Fibroblast of mammary gland (primary cell): ENCODE data around the gene PIGO.
A peak's percentile ranks its signal among the peaks of the same experiment; 100 is the strongest.

ENCODE experiments used
- DNase-seq: peaks from one replicate; pipeline ENCODE4 v3.0.0-alpha.2; 2010; ENCODE audit warnings: low read depth
- H3K4me3 ChIP-seq: 2 replicates; pipeline ENCODE4 v1.5.1; 2011; ENCODE audit warnings: low read depth, mild to moderate bottlenecking, low read length, moderate library complexity; ENCODE audit not compliant: control insufficient read depth
- CTCF ChIP-seq: conservative IDR thresholded peaks from 2 replicates; pipeline ENCODE4 v1.5.1; 2011; ENCODE audit warnings: low read depth, low read length, inconsistent platforms; ENCODE audit not compliant: control insufficient read depth, insufficient read depth

The PIGO gene

GRCh38 chr9:35111001-35111933, 14.9 kb upstream of the PIGO start:
- no peak for TF ChIP-seq CTCF
- peak; percentile 99 for DNase-seq
- H3K4me3 ChIP-seq, result peak overlapping the region; percentile 79

GRCh38 chr9:35110327-35110761, 14.0 kb upstream of the PIGO start:
- no peak for TF ChIP-seq CTCF
- H3K4me3 ChIP-seq, result peak overlapping the region; percentile 79
- peak; percentile 40 for DNase-seq

GRCh38 chr9:35108946-35109575, 12.7 kb upstream of the PIGO start:
- TF ChIP-seq CTCF, result no peak
- no peak for DNase-seq
- no peak overlapping the region for H3K4me3 ChIP-seq

- TF ChIP-seq CTCF, result no peak
- no peak overlapping the region for H3K4me3 ChIP-seq
- no peak for DNase-seq
Measured at GRCh38 chr9:35108461-35108860, 12.1 kb upstream of the PIGO start.

GRCh38 chr9:35107297-35108290, 11.2 kb upstream of the PIGO start:
- no peak for DNase-seq
- TF ChIP-seq CTCF, result no peak
- no peak overlapping the region for H3K4me3 ChIP-seq

GRCh38 chr9:35106343-35106730, 9.9 kb upstream of the PIGO start:
- no peak overlapping the region for H3K4me3 ChIP-seq
- no peak for TF ChIP-seq CTCF
- no peak for DNase-seq
